Hippocampal formation (tissue), 2 donors: ENCODE results near the gene TTC34.
A peak's percentile ranks its signal among the peaks of the same experiment; 100 is the strongest.

Experiments
- DNase-seq, 2 donors: peaks; one replicate each; lab custom pipeline; 2025; lab: John Stamatoyannopoulos, UW

The TTC34 gene

DNA sequence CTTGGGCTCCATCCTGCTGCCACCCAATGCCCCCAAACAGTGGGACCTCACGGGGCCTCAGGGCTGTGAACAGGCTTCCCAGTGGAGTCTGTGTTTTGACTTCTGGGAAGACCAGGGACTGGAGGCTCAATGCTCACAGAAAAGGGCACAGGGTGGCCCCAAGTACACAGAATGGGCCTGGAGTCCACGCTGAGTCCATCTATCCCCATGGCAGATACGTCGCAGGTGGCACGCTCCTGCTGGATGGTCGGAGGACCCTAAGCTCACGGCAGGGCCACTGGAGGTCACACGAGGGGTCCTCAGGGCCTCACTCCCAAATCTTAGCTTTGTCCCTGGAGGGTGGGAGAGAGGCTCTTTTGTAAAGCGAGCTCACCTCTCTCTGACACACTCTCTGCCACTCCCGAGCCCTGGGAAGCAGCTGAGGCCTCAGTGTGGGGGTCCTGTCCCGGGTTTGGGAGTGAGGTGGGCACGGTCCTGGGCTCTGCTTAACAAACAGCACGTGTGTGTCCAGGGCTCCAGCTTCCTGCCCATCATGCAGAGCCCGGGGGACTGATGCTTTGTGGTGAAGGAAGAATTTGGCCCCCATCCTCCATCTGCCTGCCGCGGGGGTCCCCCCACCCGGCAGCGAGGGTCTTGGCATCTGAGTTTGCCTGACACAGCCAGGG is 27.2 kb upstream of the TTC34 start:
- no peak for DNase-seq

DNA sequence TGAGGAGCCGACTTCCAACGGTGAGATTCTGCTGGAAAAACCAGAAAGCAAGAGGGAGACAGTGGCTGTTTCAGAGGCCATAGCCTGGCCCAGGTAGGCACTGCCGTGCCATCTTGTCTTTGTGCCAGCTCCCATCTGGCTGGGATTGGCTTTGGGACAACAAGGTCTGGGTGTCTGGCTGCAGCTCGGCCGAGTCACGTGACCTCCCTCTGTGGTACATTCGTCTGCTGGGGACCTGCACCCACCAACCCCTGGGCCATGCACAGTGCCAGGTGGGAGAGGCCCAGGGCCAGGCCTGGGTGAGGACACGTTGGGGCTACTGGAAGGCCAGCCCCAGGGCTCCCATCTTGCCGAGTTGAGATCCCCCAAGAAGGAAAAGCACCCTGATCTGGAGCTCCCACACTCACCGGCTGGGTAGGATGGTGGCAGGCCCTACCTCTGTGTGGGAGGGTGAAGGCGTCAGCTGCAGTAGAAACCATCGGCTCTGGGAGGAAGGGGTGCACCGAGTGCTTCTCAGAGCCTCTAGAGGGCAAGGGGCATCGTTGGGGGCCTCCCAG is 25.3 kb upstream of the TTC34 start:
- no peak for DNase-seq

DNA sequence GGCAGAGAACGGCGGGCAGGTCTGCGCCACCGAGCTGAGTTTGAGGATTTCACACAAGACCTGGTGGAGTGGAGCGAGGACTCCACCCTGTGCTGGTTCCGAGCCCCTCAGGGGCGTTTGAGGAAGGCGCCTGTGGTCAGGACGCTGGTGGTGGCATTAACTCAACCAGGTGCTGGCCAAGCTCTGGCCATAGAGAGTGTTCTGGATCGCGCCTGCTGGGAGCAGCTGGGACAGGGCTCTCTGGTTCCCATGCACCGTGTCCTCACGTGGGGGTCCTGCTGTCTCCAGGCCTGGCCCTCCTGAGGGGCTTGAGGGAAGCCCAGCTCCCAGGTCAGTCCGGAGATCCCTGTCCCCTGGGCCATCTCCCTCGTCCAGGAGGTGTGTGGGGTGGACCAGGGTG is 24.8 kb upstream of the TTC34 start:
- no peak for DNase-seq

DNA sequence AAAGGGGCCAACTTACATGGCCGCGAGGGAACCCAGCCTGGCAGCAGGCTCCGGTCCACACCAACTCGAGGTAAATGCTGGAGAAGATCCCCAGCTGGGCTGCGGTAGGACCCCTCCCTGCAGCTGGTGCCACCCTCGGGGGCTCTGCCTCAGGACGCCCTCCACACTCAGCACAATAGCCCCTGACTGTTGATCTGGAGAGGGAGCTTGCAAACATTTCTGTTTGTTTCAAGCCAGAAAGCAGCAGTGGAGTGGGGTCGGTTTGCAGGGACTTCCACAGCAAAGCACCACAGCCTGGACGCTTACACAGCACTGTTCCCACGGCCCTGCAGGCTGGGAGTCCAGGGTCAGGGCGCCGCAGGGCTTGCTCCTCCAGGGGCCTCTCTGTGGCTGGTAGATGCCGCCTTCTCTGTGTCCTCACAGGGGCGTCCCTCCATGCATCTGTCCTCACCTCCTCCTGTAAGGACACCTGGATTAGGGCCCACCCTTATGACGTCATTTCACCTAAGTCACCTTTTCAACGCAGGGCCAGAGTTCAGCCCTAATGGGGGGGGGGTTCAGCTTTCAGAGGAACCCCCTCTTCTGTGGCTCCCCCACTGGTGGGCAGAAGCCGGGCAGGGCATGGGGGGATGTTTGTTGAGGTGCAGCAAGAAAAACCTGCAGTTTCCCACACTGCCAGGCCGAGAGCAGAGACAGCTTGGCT is 24.1 kb upstream of the TTC34 start:
- DNase-seq = no peak

DNA sequence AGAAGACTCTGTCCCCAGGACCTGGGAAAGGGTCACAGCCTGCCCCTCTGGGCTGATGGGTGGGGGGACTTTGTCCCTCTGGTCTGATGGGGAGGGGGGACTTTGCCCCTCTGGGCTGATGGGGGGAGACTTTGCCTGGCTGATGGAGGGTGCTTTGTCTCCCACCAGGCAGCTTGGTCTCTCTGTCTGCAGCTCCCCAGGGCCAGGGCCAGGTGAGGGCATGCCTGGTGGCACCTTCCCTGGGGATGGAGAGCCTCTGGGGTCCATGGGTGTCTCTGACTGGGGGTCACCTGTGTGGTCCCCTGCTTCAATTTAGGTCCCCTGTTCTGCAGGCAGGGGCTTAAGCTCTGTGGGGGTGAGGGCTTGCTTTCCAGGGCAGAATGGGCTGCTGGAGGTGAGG is 23.5 kb upstream of the TTC34 start:
- DNase-seq = no peak

DNA sequence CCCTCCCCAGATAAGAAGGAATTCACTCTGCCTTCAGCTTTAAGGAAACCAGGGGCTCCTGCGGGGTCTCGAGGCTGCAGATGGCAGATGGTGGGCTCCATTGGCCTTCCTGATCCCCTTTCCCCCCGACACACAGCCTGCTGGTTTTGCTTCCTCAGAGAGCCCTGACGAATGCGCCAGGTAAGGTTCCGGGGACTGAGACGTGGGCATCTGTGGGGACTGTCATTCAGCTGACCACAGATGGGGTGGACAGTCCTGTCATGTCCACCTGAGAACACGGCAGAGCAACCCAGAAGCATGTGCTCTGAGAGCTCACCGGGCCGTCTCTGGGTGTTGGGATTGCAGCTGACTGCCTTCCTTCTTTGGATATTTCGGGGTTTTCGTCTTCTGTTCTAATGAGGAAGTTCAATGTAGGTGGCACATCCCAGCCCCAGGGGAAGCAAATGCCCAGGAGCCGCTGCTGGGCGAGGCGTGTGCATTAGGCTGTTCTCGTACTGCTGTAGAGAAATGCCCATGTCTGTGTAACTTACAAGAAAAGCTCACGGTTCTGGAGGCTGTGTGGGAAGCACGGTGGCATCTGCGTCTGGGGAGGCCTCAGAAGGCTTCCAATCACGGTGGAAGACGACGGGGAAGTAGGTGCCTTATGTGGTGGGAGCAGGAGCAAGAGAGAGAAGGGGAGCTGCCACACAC is 22.6 kb upstream of the TTC34 start:
- no peak for DNase-seq

DNA sequence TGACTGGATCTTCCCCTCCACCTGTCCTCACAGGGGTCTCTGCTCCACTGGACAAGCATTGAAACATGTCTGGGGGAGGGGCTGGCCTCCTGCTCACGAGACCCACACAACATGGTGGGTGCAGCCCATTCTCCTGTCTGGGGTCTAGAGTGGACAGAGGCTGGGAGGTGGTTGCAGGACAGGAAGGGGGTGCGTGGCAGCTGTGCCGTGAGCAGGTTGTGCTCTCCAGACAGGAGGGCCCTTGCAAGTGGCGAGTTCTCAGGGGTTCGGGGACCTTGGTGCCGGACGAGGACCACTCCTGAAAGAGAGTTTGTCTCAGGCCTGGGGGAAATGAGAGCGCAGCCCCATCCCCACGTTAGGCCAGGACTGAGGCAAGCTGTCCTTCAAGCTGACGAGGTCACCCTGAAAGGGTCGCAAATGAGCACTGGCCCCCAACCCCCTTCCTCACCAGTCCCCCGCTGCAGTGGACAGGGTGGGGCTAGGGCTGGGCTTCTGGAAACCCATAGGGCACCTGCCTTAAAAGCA is 21.2 kb upstream of the TTC34 start:
- no peak for DNase-seq

DNA sequence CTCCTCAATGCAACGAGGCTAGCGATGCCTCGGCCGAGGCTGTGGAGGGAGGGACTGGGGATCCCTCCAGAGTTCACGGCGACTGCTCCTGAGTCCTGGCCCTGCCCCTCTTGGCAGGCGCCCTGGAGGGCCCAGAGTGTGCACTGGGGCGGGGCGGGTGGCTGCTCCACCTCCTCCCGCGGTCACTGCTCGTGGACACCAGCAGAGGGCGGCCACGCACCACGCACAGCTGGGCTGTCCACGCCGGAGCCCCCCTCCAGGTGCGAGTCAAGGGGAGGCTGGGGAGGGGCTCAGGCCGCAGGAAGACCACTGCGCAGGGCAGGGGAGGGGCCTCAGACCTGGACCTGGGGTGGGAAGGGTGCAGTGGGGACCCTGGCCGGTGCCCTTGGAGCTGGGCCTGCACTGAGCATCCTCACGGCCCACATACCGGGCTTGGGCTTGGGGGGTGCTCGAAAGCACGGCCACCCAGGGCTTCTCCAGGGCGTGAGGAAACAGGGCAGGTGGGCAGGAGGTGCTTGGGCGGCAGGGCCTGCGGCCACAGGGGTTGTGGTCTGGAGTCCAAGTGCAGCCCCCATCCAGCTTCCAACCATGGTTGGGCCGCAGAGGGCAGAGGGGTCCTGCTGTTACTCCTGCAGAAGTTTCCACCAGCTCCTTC is 20.6 kb upstream of the TTC34 start:
- DNase-seq = peak in 1 of 2 donors; percentile 30

DNA sequence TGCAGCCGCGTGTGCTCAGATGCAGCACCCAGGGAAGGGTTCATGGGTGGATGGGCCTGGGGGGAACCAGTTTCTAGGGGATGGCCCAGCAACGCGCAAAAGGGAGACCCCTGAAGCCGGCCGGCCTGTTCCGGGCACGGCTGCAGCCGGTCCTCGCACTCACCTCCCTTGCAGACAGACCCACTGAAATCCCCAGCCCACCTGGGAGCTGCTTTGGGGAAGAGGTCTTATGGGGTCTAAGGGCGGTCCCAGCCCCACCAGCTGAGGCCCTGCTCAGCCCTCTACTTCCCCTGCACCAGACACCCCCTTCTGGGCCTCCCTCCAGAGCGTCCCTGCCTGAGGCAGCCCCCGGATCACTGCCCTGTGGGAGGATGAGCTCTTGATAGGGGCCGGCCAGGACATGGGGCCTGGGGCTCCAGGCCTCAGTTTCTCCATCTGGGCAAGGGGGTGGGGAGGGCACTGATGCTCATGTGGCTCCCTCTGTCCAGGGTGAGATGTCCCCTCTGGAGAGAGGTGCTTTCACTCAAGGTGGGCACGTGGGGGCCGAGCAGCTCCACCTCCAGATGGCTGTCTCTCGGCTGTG is 20.0 kb upstream of the TTC34 start:
- DNase-seq = no peak

DNA sequence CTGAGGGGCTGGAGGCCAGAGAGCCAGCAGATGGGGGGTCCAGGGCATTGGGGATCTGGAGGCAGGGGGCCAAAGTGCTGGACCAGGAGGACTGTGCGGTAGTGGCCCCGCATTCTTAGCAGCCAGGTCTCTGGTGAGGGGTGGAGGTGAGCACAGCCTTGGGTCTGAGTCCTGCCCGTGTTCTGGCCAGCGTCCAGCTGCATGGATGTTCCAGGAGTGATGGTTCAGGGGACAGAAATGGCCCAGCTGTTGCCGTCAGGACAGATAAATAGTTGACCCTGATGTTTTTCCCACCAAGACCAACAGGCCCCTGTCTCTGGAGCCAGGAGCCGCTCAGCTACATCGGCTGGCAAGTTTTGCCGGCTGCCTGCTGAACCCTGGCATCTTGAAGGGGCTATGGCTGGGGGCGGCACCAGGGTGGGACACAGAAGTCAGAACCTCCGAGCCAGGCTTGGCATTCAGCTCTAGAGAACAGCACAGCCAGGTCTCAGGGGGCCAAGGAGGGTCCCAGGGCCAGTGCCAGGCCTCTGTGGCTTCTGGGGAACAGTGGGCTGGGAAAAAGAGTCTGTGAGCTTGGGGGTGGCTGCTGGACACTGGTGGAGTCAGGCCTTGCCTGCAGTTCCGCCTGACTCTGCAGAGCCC is 19.4 kb upstream of the TTC34 start:
- no peak for DNase-seq

DNA sequence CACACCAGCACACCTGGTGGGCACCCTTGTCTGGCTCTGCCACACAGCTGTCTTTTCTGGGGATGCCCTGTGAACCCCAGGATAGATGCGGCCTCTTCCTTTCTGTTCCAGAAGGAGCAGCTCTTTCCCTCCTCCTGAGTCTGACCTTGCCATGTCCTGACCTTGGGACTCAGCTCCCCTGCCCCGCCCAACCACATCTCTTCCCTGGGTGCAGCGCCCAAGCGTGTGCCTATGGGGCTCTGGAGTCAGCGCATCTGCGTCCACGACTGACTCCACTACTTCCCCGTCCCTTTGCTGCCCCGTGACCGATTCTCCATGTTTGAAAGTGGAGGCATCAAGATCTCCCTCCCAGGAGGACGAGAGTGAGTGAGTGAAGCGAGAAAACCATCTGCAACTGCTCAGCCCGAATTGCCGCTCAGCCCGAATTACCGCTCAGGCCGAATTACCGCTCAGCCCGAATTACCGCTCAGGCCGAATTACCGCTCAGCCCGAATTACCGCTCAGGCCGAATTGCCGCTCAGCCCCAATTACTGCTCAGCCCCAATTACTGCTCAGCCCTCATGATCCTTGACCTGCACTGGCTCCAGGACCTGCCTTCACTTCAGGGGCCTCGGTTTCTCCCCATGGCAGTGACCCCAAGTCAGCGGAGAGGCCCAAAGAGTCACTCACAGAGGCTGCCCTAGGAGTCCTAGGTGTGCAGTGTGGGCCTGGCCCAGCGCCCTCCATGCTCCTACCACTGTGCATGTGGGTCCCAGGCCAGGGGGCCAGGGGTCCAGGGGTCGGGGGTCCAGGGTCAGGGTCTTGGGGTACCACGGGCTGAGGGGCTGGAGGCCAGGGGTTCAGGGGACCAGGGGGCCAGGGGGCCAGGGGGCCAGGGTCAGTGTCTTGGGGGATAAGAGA is 18.6 kb upstream of the TTC34 start:
- no peak for DNase-seq

DNA sequence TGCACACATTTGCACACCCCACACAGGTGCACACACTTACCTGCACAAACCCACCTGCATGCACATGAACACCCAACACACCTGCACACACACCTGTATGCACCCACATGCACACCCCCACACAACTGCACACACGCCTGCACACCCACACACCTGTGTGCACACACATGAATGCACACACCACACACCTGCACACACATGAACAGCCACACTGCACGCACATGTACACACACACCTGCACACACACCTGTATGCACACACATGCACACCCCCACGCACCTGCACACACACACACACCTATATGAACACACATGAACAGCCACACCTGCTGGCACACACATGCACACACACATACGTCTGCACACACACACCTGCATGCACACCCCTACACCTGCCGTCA is 17.9 kb upstream of the TTC34 start:
- no peak for DNase-seq

DNA sequence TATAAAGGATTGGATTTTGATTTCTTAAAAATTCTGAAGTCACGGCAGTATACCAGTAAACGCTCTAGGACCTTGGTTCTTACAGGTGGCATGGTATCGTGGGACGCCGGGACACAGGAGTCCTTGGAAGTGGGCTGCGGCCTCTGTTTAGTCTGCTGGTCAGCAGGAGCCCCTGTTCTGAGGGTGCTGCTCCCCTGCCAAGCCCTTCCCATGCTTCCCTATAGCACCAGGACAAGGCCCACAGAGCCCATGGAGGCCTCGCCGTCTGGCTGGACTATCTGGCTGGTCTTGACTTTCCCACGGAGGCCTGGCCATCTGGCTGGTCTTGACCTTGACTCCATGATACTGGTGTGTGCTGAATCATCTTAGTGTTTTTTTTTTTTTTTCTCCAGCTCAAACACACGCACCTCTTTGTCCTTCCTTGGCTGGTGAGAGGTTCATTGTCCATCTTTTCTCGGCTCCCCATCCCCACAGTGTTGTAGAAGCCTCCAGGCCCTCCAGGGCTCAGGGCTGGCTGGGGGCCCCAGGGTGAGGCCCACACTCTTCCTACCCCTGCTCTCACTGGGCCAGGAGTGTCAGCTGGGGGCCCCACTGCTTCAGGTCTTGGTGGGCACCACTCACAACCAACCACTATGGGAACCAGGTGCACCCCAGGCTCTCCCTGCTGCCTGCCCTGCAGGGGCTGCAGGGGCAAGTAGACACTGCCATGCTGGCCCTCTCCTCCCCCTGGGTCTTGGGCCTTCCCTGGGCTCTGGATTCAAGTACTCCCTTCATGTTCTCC is 16.5 kb upstream of the TTC34 start:
- DNase-seq = no peak

DNA sequence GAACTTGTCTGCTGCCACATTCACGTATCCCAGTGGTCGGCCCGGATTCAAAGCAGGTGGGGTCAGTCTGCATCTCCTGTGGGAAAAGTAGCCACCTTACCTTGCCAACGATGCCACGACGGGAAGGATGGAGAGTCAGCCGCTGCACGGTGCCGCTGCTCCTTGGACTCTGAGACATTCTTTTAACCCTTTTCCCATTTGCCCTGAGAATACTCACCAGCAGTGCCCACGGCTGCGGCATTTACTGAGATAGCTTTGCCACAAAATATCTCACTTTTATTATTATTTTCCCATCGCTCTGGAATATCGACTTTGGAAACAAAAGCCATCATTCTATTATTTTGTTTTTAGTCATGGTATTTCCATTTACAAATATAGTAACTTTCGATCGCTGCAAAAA is 15.3 kb upstream of the TTC34 start:
- DNase-seq = no peak

DNA sequence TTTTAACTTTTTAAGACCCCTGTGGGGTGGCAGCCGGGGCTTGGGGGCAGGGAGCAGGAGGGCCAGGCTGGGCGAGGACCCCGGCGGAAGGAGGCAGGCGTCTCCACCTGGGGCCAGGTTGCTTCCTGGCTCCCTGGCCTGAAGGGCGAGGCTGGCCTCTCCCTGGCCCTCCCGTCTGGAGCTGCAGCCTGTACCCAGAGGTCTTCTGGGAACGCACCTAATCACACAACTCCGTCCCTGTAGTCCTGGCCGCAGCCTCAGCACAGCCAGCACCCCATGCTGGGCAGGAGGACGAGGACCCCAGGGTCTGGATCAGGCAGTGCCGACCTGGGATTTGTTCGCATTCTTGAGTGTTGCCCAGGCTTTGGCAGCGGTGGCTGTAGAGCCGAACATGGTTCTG is 14.1 kb upstream of the TTC34 start:
- no peak for DNase-seq

DNA sequence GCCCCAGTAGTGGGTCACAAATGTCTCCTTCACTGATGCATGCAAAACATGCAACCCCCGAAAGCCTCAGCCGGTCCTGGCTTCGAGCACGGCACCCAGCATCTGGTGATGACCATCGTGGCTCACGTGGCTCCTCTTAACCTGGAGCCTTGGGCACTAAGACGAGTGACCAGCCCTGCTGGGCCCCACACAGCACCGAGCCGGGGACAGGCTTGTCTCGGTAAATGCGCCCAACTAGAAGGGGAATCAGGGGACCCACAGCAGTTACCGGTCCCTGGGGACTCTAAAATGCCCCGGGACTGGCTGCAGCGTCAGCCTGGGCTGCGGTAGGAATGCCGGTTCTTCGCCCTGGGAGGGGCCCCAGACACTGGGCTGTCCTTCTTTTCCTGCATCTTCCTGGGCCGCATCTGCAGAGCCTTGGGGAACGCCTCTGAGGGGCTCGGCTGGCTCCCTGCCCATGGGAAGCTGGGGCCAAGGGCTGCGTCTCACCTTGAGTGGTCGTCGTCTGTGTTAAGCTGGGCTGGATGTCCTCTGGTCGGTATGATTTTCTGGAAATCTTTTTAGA is 13.1 kb upstream of the TTC34 start:
- no peak for DNase-seq

DNA sequence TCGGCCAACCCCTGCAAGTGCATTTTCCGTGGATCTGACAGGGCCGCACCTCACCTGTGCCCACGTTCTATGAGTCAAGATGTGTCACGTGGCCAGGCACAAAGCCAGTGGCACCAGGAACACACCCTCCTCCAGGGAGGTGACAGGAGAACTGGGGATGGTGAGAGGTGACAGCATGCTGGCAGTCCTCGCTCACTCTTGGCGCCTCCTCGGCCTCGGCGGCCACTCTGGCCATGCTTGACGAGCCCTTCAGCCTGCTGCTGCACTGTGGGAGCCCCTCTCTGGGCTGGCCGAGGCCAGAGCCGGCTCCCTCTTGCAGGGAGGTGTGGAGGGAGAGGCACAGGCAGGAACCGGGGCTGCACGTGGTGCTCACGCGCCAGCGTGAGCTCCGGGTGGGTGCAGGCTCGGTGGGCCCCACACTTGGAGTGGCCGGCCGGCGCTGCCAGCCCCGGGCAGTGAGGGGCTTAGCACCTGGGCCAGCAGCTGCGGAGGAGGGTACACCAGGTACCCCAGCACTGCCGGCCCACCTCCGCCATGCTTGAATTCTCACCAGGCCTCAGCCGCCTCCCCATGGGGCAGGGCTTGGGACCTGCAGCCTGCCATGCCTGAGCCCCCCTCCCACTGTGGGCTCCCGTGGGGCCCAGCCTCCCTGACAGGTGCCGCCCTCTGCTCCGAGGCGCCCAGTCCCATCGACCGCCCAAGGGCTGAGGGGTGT is 11.6 kb upstream of the TTC34 start:
- DNase-seq = no peak

DNA sequence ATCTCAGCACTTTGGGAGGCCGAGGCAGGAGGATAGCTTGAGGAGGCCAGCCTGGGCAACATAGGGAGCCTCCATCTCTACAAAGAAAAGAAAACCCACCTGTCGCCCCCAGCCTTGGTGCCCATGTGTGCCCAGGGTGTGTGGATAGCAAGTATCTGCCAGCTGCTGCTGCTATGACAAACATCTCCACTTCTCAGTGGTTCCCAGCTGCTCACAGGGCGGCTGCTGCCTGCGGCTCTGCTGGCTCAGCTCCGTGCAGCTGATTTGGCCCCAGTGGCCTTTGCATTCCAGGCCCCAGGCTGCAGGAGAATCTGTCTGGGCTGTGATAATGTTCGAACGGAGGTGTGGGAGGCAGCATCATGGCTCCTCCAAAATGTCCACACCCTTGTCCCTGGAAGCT is 10.6 kb upstream of the TTC34 start:
- DNase-seq = no peak

DNA sequence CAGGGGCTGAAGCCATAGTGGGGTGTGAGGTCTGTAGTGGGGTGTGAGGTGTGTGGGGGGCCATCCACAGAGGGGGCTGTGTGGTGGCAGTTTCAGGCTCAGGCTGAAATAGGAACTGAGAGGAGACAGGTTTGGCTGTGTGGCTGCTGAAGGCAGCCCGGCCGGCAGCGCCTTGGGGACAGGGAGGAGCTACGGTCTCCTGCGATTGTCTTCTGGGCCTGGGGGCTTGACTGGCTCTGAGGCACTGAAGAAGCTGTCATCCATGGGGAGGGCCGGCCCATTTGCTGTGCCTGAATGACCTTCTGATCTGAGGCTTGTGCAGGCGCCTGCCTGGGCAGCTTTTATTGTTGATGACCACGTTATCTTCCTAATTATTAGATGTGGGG is 10.0 kb upstream of the TTC34 start:
- DNase-seq = no peak
